ENCODE data around the gene KAT14.
A peak's percentile ranks its signal among the peaks of the same experiment; 100 is the strongest.
"Not testable (repeated sequence)": the region's sequence is repeated elsewhere in the genome, so short reads cannot be mapped to it uniquely, and the experiment has no call there.

Gene KAT14

GRCh38 chr20:18223409-18223808, 85.7 kb downstream of the KAT14 start:
- no peak for ATAC-seq
- TF ChIP-seq CREB5 (CRISPR knock-in tag; IDR thresholded peaks at IDR 0.05; ENCODE audit: low read depth) (no peak), GLIS3 (CRISPR knock-in tag; IDR thresholded peaks at IDR 0.05) (no peak), TOX (CRISPR knock-in tag; IDR thresholded peaks at IDR 0.05; ENCODE audit: borderline replicate concordance) (no peak), BACH2 (CRISPR knock-in tag; IDR thresholded peaks at IDR 0.05; ENCODE audit: borderline replicate concordance) (no peak), ZNF70 (CRISPR knock-in tag; IDR thresholded peaks at IDR 0.05) (no peak), ESRRG (CRISPR knock-in tag; IDR thresholded peaks at IDR 0.05) (no peak), PPARA (CRISPR knock-in tag; IDR thresholded peaks at IDR 0.05; ENCODE audit: borderline replicate concordance) (no peak), ZC3H10 (CRISPR knock-in tag; IDR thresholded peaks at IDR 0.05) (no peak), ZFP30 (CRISPR knock-in tag; IDR thresholded peaks at IDR 0.05) (no peak), POU6F1 (CRISPR knock-in tag; IDR thresholded peaks at IDR 0.05; ENCODE audit: borderline replicate concordance, low read depth) (no peak), SNAI2 (CRISPR knock-in tag; IDR thresholded peaks at IDR 0.05) (no peak), RARB (CRISPR knock-in tag; IDR thresholded peaks at IDR 0.05) (no peak), TSHZ2 (CRISPR knock-in tag; IDR thresholded peaks at IDR 0.05) (no peak), ZNF8 (CRISPR knock-in tag; IDR thresholded peaks at IDR 0.05) (no peak), ZNF565 (CRISPR knock-in tag; conservative IDR thresholded peaks at IDR 0.05; ENCODE audit: low read depth) (no peak), TCF4 (CRISPR knock-in tag; IDR thresholded peaks at IDR 0.05; ENCODE audit: borderline replicate concordance) (no peak), OSR1 (CRISPR knock-in tag; IDR thresholded peaks at IDR 0.05) (no peak)
- TF ChIP-seq, protein P1, sequence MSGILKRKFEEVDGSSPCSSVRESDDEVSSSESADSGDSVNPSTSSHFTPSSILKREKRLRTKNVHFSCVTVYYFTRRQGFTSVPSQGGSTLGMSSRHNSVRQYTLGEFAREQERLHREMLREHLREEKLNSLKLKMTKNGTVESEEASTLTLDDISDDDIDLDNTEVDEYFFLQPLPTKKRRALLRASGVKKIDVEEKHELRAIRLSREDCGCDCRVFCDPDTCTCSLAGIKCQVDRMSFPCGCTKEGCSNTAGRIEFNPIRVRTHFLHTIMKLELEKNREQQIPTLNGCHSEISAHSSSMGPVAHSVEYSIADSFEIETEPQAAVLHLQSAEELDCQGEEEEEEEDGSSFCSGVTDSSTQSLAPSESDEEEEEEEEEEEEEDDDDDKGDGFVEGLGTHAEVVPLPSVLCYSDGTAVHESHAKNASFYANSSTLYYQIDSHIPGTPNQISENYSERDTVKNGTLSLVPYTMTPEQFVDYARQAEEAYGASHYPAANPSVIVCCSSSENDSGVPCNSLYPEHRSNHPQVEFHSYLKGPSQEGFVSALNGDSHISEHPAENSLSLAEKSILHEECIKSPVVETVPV (CRISPR knock-in tag; IDR thresholded peaks at IDR 0.05): no peak

- no peak for TF ChIP-seq SNAI2 (CRISPR knock-in tag; IDR thresholded peaks at IDR 0.05)
- TF ChIP-seq TOX (CRISPR knock-in tag; IDR thresholded peaks at IDR 0.05; ENCODE audit: borderline replicate concordance): no peak
- TF ChIP-seq, protein P1 (CRISPR knock-in tag; IDR thresholded peaks at IDR 0.05): no peak
- no peak for TF ChIP-seq ZFP30 (CRISPR knock-in tag; IDR thresholded peaks at IDR 0.05)
- no peak for TF ChIP-seq GLIS3 (CRISPR knock-in tag; IDR thresholded peaks at IDR 0.05)
- no peak for TF ChIP-seq ZNF8 (CRISPR knock-in tag; IDR thresholded peaks at IDR 0.05)
- peak; percentile 88 for ATAC-seq
Observed at GRCh38 chr20:18224968-18225568, 87.4 kb downstream of the KAT14 start.

- no peak for TF ChIP-seq RARB (CRISPR knock-in tag; IDR thresholded peaks at IDR 0.05)
- TF ChIP-seq PATZ1 (CRISPR knock-in tag; IDR thresholded peaks at IDR 0.05; ENCODE audit: borderline replicate concordance): no peak
- TF ChIP-seq OSR1 (CRISPR knock-in tag; IDR thresholded peaks at IDR 0.05): no peak
- no peak for TF ChIP-seq POU6F1 (CRISPR knock-in tag; IDR thresholded peaks at IDR 0.05; ENCODE audit: borderline replicate concordance, low read depth)
- no peak for TF ChIP-seq CSDC2 (CRISPR knock-in tag; IDR thresholded peaks at IDR 0.05)
- TF ChIP-seq TOX (CRISPR knock-in tag; IDR thresholded peaks at IDR 0.05; ENCODE audit: borderline replicate concordance): no peak
- TF ChIP-seq BACH2 (CRISPR knock-in tag; IDR thresholded peaks at IDR 0.05; ENCODE audit: borderline replicate concordance): no peak
- no peak for TF ChIP-seq ZNF565 (CRISPR knock-in tag; conservative IDR thresholded peaks at IDR 0.05; ENCODE audit: low read depth)
- no peak for TF ChIP-seq ISL1 (CRISPR knock-in tag; IDR thresholded peaks at IDR 0.05)
- no peak for TF ChIP-seq PPARA (CRISPR knock-in tag; IDR thresholded peaks at IDR 0.05; ENCODE audit: borderline replicate concordance)
- ATAC-seq: no peak
Observed at GRCh38 chr20:18225632-18226031, 88.0 kb downstream of the KAT14 start.

DNA sequence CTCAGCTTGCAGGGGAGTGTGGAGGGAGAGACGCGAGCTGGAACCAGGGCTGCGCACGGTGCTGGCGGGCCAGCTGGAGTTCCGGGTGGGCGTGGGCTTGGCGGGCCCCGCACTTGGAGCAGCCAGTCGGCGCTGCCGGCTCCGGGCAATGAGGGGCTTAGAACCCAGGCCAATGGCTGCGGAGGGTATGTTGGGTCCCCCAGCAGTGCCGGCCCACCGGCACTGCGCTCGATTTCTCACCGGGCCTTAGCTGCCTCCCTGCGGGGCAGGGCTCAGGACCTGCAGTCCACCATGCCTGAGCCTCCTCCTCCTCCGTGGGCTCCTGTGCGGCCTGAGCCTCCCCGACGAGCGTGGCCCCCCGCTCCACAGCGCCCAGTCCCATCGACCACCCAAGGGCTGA, 89.1 kb downstream of the KAT14 start:
- not testable (repeated sequence) for ATAC-seq
